ENCODE results near the gene FMNL3.

Gene FMNL3

DNA sequence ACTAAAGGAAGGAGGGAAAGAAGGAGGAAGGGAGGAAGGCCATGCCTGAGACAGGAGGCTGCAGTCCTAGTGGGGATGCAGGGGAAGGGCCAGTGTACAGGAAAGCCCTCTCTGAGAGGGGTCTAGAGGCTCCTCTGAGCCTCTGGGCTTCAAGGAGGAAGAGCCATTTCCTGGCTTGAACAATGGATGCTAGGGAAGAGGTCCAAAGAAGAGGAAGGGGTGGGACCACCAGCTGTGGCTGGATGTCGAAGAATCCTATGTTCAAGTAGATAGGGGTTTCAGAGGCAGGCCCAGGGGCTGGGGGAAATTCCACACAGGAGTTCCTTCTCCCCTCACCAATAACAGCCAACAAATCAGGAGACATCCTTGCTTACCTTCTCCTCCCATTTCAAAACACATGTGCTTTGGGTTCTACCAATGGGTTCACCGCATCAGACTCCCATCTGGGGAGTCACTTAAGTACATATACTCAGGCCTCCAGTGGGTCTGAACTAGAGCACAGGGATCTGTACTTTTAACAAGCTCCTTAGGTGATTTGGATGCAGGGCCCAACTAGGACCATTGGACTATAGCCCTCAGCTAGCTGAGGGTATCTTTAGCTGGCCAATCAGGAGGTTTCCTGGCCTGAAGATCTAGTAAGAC is 51.5 kb downstream of the FMNL3 start:
- DNase-seq: no peak

GRCh38 chr12:49654715-49655114 is 52.5 kb downstream of the FMNL3 start:
- DNase-seq: no peak

DNA sequence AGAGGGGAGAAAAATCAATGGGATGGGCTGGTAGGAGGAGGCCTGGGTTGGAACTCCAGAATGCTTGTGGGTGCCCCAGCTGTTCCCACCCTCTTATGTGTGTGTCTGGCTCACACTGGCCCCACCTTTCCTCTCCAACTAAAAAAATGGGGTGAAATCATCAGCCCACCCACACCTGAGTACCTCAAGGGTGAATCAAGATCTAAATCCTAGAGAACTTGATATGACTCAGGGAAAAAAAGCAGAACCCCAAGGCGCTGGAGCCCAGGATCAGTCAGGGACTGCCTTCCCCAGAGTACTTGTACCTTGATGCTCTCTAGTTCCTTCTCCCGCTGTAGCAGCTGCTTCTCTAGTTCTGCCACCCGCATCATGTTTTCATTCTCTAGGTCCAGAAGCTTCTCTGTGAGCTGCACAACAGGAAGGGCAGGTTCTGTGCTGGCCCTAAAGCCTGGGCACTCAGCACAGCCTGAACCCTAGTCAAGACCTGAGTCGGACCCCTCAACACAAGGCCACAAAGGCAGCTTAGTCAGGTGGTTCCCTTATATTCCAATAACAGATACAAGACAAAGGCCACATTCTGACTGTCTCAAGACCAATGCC is 54.2 kb downstream of the FMNL3 start:
- DNase-seq: no peak

GRCh38 chr12:49651855-49652254 is 55.4 kb downstream of the FMNL3 start:
- DNase-seq: no peak

- DNase-seq: no peak
These were observed 57.3 kb downstream of the FMNL3 start for GRCh38 chr12:49649892-49650291.

DNA sequence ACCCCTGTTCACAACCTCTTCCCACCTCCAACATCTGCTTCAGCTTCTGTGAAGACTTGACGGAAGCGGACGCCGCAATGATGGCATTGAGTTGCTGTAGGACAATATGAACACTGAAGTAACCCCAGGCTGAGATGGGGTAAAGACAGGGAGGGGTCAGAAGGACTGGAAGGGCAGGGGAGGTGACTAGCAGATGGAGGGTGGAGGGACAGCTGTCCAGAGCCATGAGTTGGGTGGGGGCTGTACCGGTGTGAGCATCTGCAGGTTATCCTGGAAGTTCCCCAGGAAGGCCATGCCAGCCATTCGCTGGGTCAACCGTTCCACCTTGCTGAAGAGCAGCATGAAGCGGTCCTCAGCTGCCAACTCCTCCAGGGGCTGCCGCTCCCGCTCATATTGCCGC is 57.8 kb downstream of the FMNL3 start:
- DNase-seq: no peak

DNA sequence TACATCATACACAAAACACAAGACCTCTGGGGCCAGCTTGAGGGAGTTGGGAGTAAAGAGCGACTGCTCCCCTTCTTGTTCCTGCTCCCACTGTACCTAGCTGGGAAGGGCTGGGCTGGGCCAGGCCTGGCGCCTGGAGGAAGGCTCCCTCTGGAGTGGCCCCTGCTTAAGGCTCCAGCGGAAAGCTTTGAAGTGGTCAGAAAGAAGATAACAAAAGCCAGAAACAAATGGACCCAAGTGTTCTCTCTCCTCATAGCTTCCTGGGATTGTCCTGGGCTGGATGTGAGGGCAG is 58.5 kb downstream of the FMNL3 start:
- DNase-seq: no peak

GRCh38 chr12:49647827-49648711 is 59.1 kb downstream of the FMNL3 start:
- peak in 1 of 58 donors; percentile 36 for DNase-seq

- DNase-seq: no peak
These were observed 60.1 kb downstream of the FMNL3 start for GRCh38 chr12:49646871-49647654.

DNA sequence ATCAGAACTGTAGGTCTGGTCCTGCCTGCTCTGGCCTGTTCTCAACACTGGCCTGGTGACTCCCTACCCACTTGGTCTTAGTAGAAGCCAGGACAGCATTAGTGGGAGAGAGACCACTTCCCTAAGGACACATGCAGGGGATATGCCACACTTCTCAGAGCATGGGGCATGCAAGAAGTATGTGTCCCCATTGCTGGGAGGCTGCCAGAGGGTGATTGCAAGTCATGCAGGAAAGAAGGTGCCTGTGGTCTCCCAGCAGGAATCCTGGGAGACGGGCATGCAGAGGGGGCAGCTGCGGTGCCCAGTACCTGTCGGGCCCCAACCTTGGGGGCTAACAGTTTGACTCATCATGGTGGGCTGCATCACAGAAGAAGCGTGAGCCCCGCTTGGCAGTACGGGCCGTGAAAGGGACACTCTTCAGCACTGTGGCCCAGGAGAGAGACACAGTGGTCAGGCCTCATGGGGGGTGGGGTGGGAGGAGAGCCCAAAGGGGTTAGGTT is 60.8 kb downstream of the FMNL3 start:
- DNase-seq: no peak

- no peak for DNase-seq
These were observed 61.8 kb downstream of the FMNL3 start for GRCh38 chr12:49645146-49646039.

GRCh38 chr12:49644620-49644994 is 62.6 kb downstream of the FMNL3 start:
- DNase-seq: peak in 54 of 58 donors; percentile 18 to 84 (median 62)

GRCh38 chr12:49643961-49644619 is 63.1 kb downstream of the FMNL3 start:
- no peak for DNase-seq

- DNase-seq: no peak
These were observed 64.1 kb downstream of the FMNL3 start for GRCh38 chr12:49643135-49643534.

GRCh38 chr12:49642370-49642802 is 64.8 kb downstream of the FMNL3 start:
- DNase-seq: no peak

- DNase-seq: no peak
These were observed 65.3 kb downstream of the FMNL3 start for GRCh38 chr12:49641748-49642369.

DNA sequence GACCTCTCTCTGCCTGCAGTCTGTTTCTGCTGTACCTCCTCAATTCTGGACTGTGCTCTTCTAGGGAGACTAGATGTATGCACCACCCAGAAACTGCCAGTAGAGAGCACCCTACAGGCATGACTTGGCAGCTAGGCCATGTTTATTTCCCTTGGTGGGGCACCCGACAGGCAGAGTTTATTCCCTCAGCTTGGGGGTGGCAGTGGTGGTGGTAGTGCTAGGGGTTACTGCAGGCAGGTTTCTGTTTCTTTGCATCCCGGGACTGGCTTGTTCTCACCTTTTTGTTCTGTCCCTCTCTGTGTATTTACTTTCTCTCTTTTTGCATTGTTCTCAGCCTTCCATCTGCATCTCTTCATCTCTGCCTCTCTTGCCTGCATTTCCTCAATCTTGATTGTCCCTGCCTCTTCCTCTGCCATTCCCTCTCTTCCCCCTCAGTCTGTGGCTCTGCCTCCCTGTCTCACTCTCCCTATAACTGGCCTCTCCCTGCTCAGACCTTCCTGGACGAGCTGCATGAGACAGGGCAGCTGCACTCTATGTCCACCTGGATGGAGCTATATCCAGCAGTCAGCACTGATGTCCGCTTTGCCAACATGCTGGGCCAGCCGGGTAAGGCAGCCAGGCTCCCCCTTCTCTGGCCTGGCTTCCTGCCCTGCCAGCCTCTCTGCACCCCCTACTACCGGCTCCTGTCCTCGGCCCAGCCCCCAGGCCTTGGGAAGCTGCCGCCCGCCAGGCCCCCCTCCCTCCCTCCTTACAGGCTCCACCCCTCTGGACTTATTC is 70.0 kb downstream of the FMNL3 start:
- DNase-seq: peak in 52 of 58 donors; percentile 18 to 84 (median 50)

GRCh38 chr12:49636574-49636973 is 70.6 kb downstream of the FMNL3 start:
- DNase-seq: peak in 2 of 58 donors; percentile 50 to 63

GRCh38 chr12:49635656-49636055 is 71.5 kb downstream of the FMNL3 start:
- no peak for DNase-seq
